GM12878 (cell line): ENCODE data around the gene STX3. TPM values are rescaled to one million over a fixed set of nuclear protein-coding genes. Genes with fewer than 3 reads are reported as not detected.

Experiments
- CHD1 ChIP-seq: IDR thresholded peaks from 2 replicates; pipeline ENCODE4 v1.6.1; 2012; ENCODE audit warnings: low read depth, low read length, improper control_type of control experiment
- ETV6 ChIP-seq, 2 experiments: fragments of 450-650 bp in 1 of 2; IDR thresholded peaks in 1 of 2; conservative IDR thresholded peaks in 1 of 2; 2 replicates each; pipeline ENCODE4 v1.6.1; 2014; ENCODE audit warnings: antibody characterized with exemption in 1 of 2, borderline replicate concordance in 1 of 2, low read depth in 1 of 2, mild to moderate bottlenecking in 1 of 2, moderate library complexity in 1 of 2
- GATAD2B ChIP-seq: fragments of 450-650 bp; conservative IDR thresholded peaks from 2 replicates; pipeline ENCODE4 v1.6.1; 2017; ENCODE audit warnings: low read depth, mild to moderate bottlenecking, moderate library complexity
- HDAC6 ChIP-seq: fragments of 200-600 bp; sonication (generic); IDR thresholded peaks from one replicate; pipeline ENCODE4 v1.8.0; 2017; ENCODE audit warnings: antibody characterized with exemption; ENCODE audit not compliant: unreplicated experiment
- NFYA ChIP-seq: IDR thresholded peaks from 2 replicates; pipeline ENCODE4 v1.6.1; 2011; ENCODE audit warnings: low read depth, mild to moderate bottlenecking, low read length, improper control_type of control experiment, borderline replicate concordance
- NFYB ChIP-seq: IDR thresholded peaks from 2 replicates; pipeline ENCODE4 v1.6.1; 2011; ENCODE audit warnings: low read depth, mild to moderate bottlenecking, low read length, improper control_type of control experiment, moderate library complexity; ENCODE audit not compliant: insufficient read depth
- NR2C1 ChIP-seq: fragments of 450-650 bp; IDR thresholded peaks from 2 replicates; pipeline ENCODE4 v1.6.1; 2017; ENCODE audit warnings: antibody characterized with exemption, mild to moderate bottlenecking, moderate library complexity
- NR2C2 ChIP-seq: IDR thresholded peaks from 2 replicates; pipeline ENCODE4 v1.6.1; 2011; ENCODE audit warnings: borderline replicate concordance, low read depth; ENCODE audit not compliant: control insufficient read depth, insufficient read length
- NRF1 ChIP-seq: conservative IDR thresholded peaks from 2 replicates; pipeline ENCODE4 v1.6.1; 2011; ENCODE audit warnings: mild to moderate bottlenecking, low read depth, low read length, improper control_type of control experiment
- RB1 ChIP-seq: fragments of 450-650 bp; formaldehyde crosslinking; IDR thresholded peaks from 2 replicates; pipeline ENCODE4 v1.6.1; 2017; ENCODE audit warnings: mild to moderate bottlenecking, borderline replicate concordance
- SKIL ChIP-seq: fragments of 450-650 bp; IDR thresholded peaks from 2 replicates; pipeline ENCODE4 v1.6.1; 2017; ENCODE audit warnings: mild to moderate bottlenecking, low read depth, inconsistent platforms; ENCODE audit not compliant: poor library complexity, severe bottlenecking
- USF2 ChIP-seq: IDR thresholded peaks from 2 replicates; pipeline ENCODE4 v1.6.1; 2011; ENCODE audit warnings: low read depth, low read length, improper control_type of control experiment, borderline replicate concordance
- ZNF217 ChIP-seq: fragments of 450-650 bp; IDR thresholded peaks from 2 replicates; pipeline ENCODE4 v1.6.1; 2017; ENCODE audit warnings: antibody characterized with exemption, mild to moderate bottlenecking
- ZNF622 ChIP-seq: fragments of 450-650 bp; IDR thresholded peaks from 2 replicates; pipeline ENCODE4 v1.6.1; 2017; ENCODE audit warnings: mild to moderate bottlenecking, inconsistent platforms
- polyA plus RNA-seq, 11 experiments: library from polyadenylated mRNA; depleted of rRNA in 4 of 11; unstranded in 6 of 11; stranded (reverse) in 5 of 11; fragments of >200 nt; fragmentation: Nextera tagmentation in 4 of 11; fragmentation: Illumina TruSeq in 1 of 11; extraction: Ambion mirVana in 4 of 11; extraction: Trizol in 1 of 11; gene quantifications; 1 replicate in 1 of 11; 2 replicates in 10 of 11; pipeline versions ENCODE4 v1.2.1 to v1.2.3, GENCODE V29; 2011 to 2016; ENCODE audit warnings: inconsistent platforms in 2 of 11, missing spikeins in 2 of 11, low read depth in 1 of 11
- total RNA-seq, 4 experiments: library from RNA; depleted of rRNA in 3 of 4; stranded (reverse); fragments of >200 nt in 3 of 4; fragmentation: Illumina TruSeq in 1 of 4; extraction: Trizol in 1 of 4; gene quantifications; 2 replicates each; pipeline versions ENCODE4 v1.2.1 to v1.2.3, GENCODE V29; 2013 to 2021
- TF ChIP-seq, protein P1 (sequence below): fragments of 150-350 bp; IDR thresholded peaks from 2 replicates; pipeline ENCODE4 v1.6.1; 2016; ENCODE audit warnings: low read depth, low read length
- TF ChIP-seq, protein P2 (sequence below): IDR thresholded peaks from 2 replicates; pipeline ENCODE4 v1.6.1; 2012; ENCODE audit warnings: low read depth, low read length, improper control_type of control experiment
- TF ChIP-seq, protein P3 (sequence below): fragments of 450-650 bp; conservative IDR thresholded peaks from 2 replicates; pipeline ENCODE4 v1.6.1; 2017; ENCODE audit warnings: mild to moderate bottlenecking, moderate library complexity

The STX3 gene
- total and polyA plus RNA-seq, 10 of the 15 experiments (the other 5 are each of a cell fraction or from before 2014, with no cell fraction given) = 0.11 to 2.5 (median 1.1) TPM

- TF ChIP-seq NFYB (0 out of 2 replicates have a peak, but pooled peaks have one; percentile 5), ZNF622 (no peak), NR2C2 (no peak), GATAD2B (peak; percentile 83), NR2C1 (no peak), ETV6 (conservative IDR thresholded peaks at IDR 0.05 in 1 of 2, IDR thresholded peaks at IDR 0.05 in 1 of 2; ENCODE audit: borderline replicate concordance in 1 of 2, low read depth in 1 of 2) (no peak), USF2 (no peak), SKIL (no peak), ZNF217 (peak; percentile 80; the same call in 1 of the 2 replicates), NRF1 (0 out of 2 replicates have a peak, but pooled peaks have one; percentile 37), NFYA (no peak), CHD1 (no peak), HDAC6 (no peak), RB1 (0 out of 2 replicates have a peak, but pooled peaks have one; percentile 42)
- TF ChIP-seq, protein P1, sequence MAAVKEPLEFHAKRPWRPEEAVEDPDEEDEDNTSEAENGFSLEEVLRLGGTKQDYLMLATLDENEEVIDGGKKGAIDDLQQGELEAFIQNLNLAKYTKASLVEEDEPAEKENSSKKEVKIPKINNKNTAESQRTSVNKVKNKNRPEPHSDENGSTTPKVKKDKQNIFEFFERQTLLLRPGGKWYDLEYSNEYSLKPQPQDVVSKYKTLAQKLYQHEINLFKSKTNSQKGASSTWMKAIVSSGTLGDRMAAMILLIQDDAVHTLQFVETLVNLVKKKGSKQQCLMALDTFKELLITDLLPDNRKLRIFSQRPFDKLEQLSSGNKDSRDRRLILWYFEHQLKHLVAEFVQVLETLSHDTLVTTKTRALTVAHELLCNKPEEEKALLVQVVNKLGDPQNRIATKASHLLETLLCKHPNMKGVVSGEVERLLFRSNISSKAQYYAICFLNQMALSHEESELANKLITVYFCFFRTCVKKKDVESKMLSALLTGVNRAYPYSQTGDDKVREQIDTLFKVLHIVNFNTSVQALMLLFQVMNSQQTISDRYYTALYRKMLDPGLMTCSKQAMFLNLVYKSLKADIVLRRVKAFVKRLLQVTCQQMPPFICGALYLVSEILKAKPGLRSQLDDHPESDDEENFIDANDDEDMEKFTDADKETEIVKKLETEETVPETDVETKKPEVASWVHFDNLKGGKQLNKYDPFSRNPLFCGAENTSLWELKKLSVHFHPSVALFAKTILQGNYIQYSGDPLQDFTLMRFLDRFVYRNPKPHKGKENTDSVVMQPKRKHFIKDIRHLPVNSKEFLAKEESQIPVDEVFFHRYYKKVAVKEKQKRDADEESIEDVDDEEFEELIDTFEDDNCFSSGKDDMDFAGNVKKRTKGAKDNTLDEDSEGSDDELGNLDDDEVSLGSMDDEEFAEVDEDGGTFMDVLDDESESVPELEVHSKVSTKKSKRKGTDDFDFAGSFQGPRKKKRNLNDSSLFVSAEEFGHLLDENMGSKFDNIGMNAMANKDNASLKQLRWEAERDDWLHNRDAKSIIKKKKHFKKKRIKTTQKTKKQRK = no peak
- TF ChIP-seq, protein P2, sequence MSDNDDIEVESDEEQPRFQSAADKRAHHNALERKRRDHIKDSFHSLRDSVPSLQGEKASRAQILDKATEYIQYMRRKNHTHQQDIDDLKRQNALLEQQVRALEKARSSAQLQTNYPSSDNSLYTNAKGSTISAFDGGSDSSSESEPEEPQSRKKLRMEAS = no peak
- TF ChIP-seq, protein P3, sequence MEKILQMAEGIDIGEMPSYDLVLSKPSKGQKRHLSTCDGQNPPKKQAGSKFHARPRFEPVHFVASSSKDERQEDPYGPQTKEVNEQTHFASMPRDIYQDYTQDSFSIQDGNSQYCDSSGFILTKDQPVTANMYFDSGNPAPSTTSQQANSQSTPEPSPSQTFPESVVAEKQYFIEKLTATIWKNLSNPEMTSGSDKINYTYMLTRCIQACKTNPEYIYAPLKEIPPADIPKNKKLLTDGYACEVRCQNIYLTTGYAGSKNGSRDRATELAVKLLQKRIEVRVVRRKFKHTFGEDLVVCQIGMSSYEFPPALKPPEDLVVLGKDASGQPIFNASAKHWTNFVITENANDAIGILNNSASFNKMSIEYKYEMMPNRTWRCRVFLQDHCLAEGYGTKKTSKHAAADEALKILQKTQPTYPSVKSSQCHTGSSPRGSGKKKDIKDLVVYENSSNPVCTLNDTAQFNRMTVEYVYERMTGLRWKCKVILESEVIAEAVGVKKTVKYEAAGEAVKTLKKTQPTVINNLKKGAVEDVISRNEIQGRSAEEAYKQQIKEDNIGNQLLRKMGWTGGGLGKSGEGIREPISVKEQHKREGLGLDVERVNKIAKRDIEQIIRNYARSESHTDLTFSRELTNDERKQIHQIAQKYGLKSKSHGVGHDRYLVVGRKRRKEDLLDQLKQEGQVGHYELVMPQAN = no peak
These were observed at the start of gene STX3 (continued) for GRCh38 chr11:59754859-59755700.
